ENCODE measurements around the gene IRF9. TPM values are rescaled to one million over a fixed set of nuclear protein-coding genes. Genes with fewer than 3 reads are reported as not detected.
A peak's percentile ranks its signal among the peaks of the same experiment; 100 is the strongest.

The IRF9 gene
- total RNA-seq, 1 experiment from 2014 or later, result 15.6 TPM

GRCh38 chr14:24194873-24195185, 33.8 kb downstream of the IRF9 start (continued):
- TF ChIP-seq USF1 (CRISPR knock-in tag; IDR thresholded peaks at IDR 0.05), result no peak
- no peak for TF ChIP-seq E2F4 (CRISPR knock-in tag; IDR thresholded peaks at IDR 0.05; ENCODE audit: borderline replicate concordance, low read depth)
- TF ChIP-seq ZNF263 (CRISPR knock-in tag; IDR thresholded peaks at IDR 0.05; ENCODE audit: low read depth), result no peak
- TF ChIP-seq, protein P1, sequence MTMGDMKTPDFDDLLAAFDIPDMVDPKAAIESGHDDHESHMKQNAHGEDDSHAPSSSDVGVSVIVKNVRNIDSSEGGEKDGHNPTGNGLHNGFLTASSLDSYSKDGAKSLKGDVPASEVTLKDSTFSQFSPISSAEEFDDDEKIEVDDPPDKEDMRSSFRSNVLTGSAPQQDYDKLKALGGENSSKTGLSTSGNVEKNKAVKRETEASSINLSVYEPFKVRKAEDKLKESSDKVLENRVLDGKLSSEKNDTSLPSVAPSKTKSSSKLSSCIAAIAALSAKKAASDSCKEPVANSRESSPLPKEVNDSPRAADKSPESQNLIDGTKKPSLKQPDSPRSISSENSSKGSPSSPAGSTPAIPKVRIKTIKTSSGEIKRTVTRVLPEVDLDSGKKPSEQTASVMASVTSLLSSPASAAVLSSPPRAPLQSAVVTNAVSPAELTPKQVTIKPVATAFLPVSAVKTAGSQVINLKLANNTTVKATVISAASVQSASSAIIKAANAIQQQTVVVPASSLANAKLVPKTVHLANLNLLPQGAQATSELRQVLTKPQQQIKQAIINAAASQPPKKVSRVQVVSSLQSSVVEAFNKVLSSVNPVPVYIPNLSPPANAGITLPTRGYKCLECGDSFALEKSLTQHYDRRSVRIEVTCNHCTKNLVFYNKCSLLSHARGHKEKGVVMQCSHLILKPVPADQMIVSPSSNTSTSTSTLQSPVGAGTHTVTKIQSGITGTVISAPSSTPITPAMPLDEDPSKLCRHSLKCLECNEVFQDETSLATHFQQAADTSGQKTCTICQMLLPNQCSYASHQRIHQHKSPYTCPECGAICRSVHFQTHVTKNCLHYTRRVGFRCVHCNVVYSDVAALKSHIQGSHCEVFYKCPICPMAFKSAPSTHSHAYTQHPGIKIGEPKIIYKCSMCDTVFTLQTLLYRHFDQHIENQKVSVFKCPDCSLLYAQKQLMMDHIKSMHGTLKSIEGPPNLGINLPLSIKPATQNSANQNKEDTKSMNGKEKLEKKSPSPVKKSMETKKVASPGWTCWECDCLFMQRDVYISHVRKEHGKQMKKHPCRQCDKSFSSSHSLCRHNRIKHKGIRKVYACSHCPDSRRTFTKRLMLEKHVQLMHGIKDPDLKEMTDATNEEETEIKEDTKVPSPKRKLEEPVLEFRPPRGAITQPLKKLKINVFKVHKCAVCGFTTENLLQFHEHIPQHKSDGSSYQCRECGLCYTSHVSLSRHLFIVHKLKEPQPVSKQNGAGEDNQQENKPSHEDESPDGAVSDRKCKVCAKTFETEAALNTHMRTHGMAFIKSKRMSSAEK (CRISPR knock-in tag; IDR thresholded peaks at IDR 0.05; ENCODE audit: borderline replicate concordance), result no peak

DNA sequence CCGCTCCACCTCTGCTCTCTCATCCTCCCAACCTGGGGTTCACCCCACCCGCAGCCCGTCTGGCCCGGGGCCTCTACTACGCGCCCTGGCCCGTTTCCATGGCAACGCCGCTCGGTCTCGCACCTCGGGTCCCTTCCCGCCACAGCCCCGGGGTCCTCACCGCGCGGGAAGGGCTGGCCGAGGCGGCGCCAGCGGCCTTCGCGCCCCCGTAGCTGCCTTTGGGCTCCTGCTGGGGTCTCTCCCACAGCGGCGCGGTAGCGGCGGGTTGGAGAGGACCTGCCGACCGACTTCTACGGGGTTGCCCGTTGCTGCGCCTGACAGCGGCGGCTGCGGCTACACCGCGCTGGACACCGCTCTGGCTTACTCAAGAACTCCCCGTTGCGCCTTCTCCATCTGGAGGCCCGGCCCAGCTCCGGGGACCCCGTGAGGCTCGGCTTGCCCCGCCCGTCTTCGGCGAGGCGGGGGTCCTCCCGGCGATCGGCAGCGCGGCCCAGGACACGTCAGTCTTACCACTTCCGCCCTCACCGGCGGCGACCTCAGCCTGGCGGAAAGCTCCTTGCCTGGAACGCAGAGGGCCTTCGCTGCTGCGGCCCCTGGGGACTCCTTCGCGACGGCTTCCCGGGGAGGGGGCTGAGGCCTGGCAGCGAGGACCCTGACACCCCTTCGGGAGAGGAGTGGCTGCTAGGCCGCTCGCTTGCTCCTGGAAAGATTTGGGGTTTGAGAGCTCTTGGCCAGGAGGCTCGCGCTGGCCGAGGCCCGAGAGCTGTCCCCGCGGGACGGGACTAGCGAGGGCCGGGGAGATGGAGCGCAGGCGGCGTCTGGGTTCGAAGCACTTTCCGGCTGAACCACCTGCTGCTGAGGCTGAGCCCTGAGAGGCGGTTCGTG, 34.4 kb downstream of the IRF9 start, which contains the start of gene TM9SF1:
TM9SF1 (minus strand) TSS at position 256 of the 885 bp plus-strand sequence. CDS start 422 bp downstream, outside the sequence.
- Mint-ChIP-seq H3K4me3 (peak within 1 kb of the TSS; percentile 94), H3K27me3 (ENCODE audit: low read depth) (no peaks in the 10 kb centered on the region), H3K4me1 (peaks cover 23% of the 10 kb centered on the region), H3K36me3 (peaks cover 34% of the 10 kb centered on the region), H3K27ac (peak within 1 kb of the TSS; percentile 97), H3K9me3 (peaks cover 8% of the 10 kb centered on the region)
- ATAC-seq (peak; percentile 86), DNase-seq (ENCODE audit: low spot score) (peak; percentile 84)
- CTCF ChIA-PET, result interaction anchor here (0.7 to 1.8 kb wide), 15 partner anchors 12 to 628 kb away, joined by 3 to 16 read pairs (median 4); partner anchors contain the start of genes AP1G2, CHMP4A, CIDEB and DCAF11
- POLR2A ChIA-PET, result interaction anchor here (0.6 to 1.9 kb wide), 16 partner anchors 16 to 132 kb away, joined by 3 to 20 read pairs (median 5); partner anchors contain the start of genes CHMP4A, DCAF11, IRF9 and MDP1
- TF ChIP-seq ZBTB21 (CRISPR knock-in tag; IDR thresholded peaks at IDR 0.05; ENCODE audit: borderline replicate concordance) (no peak), GTF2I (CRISPR knock-in tag; conservative IDR thresholded peaks at IDR 0.05) (no peak), SOX15 (CRISPR knock-in tag; IDR thresholded peaks at IDR 0.05) (no peak), ZNF671 (CRISPR knock-in tag; IDR thresholded peaks at IDR 0.05) (no peak), NFYB (CRISPR knock-in tag; conservative IDR thresholded peaks at IDR 0.05; ENCODE audit: low read depth) (no peak), NR2C2 (CRISPR knock-in tag; IDR thresholded peaks at IDR 0.05) (peak; percentile 50; the same call in 1 of the 2 replicates), OVOL2 (CRISPR knock-in tag; IDR thresholded peaks at IDR 0.05; ENCODE audit: borderline replicate concordance) (no peak), CREM (CRISPR knock-in tag; IDR thresholded peaks at IDR 0.05) (peak; percentile 61; the same call in 1 of the 2 replicates), SMAD3 (CRISPR knock-in tag; IDR thresholded peaks at IDR 0.05; ENCODE audit: borderline replicate concordance) (0 out of 2 replicates have a peak, but pooled peaks have one; percentile 33), CREB1 (CRISPR knock-in tag; IDR thresholded peaks at IDR 0.05) (no peak)
- TF ChIP-seq, protein P2, sequence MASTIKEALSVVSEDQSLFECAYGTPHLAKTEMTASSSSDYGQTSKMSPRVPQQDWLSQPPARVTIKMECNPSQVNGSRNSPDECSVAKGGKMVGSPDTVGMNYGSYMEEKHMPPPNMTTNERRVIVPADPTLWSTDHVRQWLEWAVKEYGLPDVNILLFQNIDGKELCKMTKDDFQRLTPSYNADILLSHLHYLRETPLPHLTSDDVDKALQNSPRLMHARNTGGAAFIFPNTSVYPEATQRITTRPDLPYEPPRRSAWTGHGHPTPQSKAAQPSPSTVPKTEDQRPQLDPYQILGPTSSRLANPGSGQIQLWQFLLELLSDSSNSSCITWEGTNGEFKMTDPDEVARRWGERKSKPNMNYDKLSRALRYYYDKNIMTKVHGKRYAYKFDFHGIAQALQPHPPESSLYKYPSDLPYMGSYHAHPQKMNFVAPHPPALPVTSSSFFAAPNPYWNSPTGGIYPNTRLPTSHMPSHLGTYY (CRISPR knock-in tag; IDR thresholded peaks at IDR 0.05), result 0 out of 2 replicates have a peak, but pooled peaks have one; percentile 45
- TF ChIP-seq, protein P3, sequence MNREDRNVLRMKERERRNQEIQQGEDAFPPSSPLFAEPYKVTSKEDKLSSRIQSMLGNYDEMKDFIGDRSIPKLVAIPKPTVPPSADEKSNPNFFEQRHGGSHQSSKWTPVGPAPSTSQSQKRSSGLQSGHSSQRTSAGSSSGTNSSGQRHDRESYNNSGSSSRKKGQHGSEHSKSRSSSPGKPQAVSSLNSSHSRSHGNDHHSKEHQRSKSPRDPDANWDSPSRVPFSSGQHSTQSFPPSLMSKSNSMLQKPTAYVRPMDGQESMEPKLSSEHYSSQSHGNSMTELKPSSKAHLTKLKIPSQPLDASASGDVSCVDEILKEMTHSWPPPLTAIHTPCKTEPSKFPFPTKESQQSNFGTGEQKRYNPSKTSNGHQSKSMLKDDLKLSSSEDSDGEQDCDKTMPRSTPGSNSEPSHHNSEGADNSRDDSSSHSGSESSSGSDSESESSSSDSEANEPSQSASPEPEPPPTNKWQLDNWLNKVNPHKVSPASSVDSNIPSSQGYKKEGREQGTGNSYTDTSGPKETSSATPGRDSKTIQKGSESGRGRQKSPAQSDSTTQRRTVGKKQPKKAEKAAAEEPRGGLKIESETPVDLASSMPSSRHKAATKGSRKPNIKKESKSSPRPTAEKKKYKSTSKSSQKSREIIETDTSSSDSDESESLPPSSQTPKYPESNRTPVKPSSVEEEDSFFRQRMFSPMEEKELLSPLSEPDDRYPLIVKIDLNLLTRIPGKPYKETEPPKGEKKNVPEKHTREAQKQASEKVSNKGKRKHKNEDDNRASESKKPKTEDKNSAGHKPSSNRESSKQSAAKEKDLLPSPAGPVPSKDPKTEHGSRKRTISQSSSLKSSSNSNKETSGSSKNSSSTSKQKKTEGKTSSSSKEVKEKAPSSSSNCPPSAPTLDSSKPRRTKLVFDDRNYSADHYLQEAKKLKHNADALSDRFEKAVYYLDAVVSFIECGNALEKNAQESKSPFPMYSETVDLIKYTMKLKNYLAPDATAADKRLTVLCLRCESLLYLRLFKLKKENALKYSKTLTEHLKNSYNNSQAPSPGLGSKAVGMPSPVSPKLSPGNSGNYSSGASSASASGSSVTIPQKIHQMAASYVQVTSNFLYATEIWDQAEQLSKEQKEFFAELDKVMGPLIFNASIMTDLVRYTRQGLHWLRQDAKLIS (CRISPR knock-in tag; IDR thresholded peaks at IDR 0.05; ENCODE audit: borderline replicate concordance), result 0 out of 2 replicates have a peak, but pooled peaks have one; percentile 56
- TF ChIP-seq, protein P4, sequence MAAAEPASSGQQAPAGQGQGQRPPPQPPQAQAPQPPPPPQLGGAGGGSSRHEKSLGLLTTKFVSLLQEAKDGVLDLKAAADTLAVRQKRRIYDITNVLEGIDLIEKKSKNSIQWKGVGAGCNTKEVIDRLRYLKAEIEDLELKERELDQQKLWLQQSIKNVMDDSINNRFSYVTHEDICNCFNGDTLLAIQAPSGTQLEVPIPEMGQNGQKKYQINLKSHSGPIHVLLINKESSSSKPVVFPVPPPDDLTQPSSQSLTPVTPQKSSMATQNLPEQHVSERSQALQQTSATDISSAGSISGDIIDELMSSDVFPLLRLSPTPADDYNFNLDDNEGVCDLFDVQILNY (CRISPR knock-in tag; IDR thresholded peaks at IDR 0.05), result peak; percentile 96
- TF ChIP-seq, protein P5, sequence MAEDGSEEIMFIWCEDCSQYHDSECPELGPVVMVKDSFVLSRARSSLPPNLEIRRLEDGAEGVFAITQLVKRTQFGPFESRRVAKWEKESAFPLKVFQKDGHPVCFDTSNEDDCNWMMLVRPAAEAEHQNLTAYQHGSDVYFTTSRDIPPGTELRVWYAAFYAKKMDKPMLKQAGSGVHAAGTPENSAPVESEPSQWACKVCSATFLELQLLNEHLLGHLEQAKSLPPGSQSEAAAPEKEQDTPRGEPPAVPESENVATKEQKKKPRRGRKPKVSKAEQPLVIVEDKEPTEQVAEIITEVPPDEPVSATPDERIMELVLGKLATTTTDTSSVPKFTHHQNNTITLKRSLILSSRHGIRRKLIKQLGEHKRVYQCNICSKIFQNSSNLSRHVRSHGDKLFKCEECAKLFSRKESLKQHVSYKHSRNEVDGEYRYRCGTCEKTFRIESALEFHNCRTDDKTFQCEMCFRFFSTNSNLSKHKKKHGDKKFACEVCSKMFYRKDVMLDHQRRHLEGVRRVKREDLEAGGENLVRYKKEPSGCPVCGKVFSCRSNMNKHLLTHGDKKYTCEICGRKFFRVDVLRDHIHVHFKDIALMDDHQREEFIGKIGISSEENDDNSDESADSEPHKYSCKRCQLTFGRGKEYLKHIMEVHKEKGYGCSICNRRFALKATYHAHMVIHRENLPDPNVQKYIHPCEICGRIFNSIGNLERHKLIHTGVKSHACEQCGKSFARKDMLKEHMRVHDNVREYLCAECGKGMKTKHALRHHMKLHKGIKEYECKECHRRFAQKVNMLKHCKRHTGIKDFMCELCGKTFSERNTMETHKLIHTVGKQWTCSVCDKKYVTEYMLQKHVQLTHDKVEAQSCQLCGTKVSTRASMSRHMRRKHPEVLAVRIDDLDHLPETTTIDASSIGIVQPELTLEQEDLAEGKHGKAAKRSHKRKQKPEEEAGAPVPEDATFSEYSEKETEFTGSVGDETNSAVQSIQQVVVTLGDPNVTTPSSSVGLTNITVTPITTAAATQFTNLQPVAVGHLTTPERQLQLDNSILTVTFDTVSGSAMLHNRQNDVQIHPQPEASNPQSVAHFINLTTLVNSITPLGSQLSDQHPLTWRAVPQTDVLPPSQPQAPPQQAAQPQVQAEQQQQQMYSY (CRISPR knock-in tag; IDR thresholded peaks at IDR 0.05), result no peak

Data from WTC11 (cell line).